DND-41 (cell line): ENCODE data around the gene ATP1B1.

Experiments used
- CTCF ChIP-seq: IDR thresholded peaks from 2 replicates; pipeline ENCODE4 v1.5.1; 2012; ENCODE audit warnings: borderline replicate concordance, low read length, moderate library complexity, mild to moderate bottlenecking; ENCODE audit not compliant: poor library complexity, severe bottlenecking; ENCODE audit errors: extremely low read depth
- EZH2 ChIP-seq: IDR thresholded peaks from 3 replicates; pipeline ENCODE4 v1.6.1; 2012; ENCODE audit warnings: borderline replicate concordance, low read depth, mild to moderate bottlenecking, moderate library complexity, low read length, inconsistent platforms; ENCODE audit not compliant: severe bottlenecking

- TF ChIP-seq CTCF (no peak), EZH2 (no peak)
Observed at GRCh38 chr1:169122976-169123375, 16.5 kb downstream of the ATP1B1 start.
